Chondrocyte (in vitro differentiated cells): Measurements from ENCODE around the gene HTR6. TPM values are rescaled to one million over a fixed set of nuclear protein-coding genes. Genes with fewer than 3 reads are reported as not detected.

ENCODE experiments used
- DNase-seq: peaks from one replicate; pipeline ENCODE4 v3.0.0; 2021; ENCODE audit warnings: mixed read lengths, low spot score
- H3K27ac Mint-ChIP-seq: one replicate; pipeline ENCODE4 v1.8.0; 2021; ENCODE audit warnings: mild to moderate bottlenecking, moderate library complexity, mixed read lengths; ENCODE audit not compliant: unreplicated experiment
- H3K27me3 Mint-ChIP-seq: 2 replicates; pipeline ENCODE4 v1.8.0; 2021; ENCODE audit warnings: low read depth, mixed read lengths
- H3K36me3 Mint-ChIP-seq: 2 replicates; pipeline ENCODE4 v1.8.0; 2021; ENCODE audit warnings: low read depth, mixed read lengths
- H3K4me1 Mint-ChIP-seq: 2 replicates; pipeline ENCODE4 v1.8.0; 2021; ENCODE audit warnings: low read depth, mild to moderate bottlenecking, mixed read lengths
- H3K4me3 Mint-ChIP-seq: one replicate; pipeline ENCODE4 v1.8.0; 2021; ENCODE audit warnings: mild to moderate bottlenecking, moderate library complexity, mixed read lengths; ENCODE audit not compliant: unreplicated experiment
- H3K9me3 Mint-ChIP-seq: 2 replicates; pipeline ENCODE4 v1.8.0; 2021; ENCODE audit warnings: low read depth, mixed read lengths
- total RNA-seq: library from RNA; stranded (reverse); gene quantifications from 3 replicates; pipeline ENCODE4 v1.2.1, GENCODE V29; 2021
- TF ChIP-seq, protein P1 (sequence below): fragments of 200-600 bp; sonication (generic); IDR thresholded peaks from 2 replicates; pipeline ENCODE4 v1.5.0; 2021; ENCODE audit warnings: antibody characterized with exemption, mild to moderate bottlenecking, moderate library complexity

Gene HTR6
- total RNA-seq, 1 donor from 2014 or later = not detected

DNA sequence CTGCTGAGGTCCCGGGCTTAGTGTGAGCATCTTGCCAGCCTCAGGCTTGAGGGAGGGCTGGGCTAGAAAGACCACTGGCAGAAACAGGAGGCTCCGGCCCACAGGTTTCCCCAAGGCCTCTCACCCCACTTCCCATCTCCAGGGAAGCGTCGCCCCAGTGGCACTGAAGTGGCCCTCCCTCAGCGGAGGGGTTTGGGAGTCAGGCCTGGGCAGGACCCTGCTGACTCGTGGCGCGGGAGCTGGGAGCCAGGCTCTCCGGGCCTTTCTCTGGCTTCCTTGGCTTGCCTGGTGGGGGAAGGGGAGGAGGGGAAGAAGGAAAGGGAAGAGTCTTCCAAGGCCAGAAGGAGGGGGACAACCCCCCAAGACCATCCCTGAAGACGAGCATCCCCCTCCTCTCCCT, 7.2 kb upstream of the HTR6 start:
- no peak overlapping the region for H3K4me3 Mint-ChIP-seq
- no peak overlapping the region for H3K27ac Mint-ChIP-seq
- no peaks in the 10 kb centered on the region for H3K9me3 Mint-ChIP-seq
- peaks cover 2% of the 10 kb centered on the region for H3K27me3 Mint-ChIP-seq
- no peak for DNase-seq
- peaks cover 27% of the 10 kb centered on the region for H3K4me1 Mint-ChIP-seq
- peaks cover 4% of the 10 kb centered on the region for H3K36me3 Mint-ChIP-seq
- TF ChIP-seq, protein P1, sequence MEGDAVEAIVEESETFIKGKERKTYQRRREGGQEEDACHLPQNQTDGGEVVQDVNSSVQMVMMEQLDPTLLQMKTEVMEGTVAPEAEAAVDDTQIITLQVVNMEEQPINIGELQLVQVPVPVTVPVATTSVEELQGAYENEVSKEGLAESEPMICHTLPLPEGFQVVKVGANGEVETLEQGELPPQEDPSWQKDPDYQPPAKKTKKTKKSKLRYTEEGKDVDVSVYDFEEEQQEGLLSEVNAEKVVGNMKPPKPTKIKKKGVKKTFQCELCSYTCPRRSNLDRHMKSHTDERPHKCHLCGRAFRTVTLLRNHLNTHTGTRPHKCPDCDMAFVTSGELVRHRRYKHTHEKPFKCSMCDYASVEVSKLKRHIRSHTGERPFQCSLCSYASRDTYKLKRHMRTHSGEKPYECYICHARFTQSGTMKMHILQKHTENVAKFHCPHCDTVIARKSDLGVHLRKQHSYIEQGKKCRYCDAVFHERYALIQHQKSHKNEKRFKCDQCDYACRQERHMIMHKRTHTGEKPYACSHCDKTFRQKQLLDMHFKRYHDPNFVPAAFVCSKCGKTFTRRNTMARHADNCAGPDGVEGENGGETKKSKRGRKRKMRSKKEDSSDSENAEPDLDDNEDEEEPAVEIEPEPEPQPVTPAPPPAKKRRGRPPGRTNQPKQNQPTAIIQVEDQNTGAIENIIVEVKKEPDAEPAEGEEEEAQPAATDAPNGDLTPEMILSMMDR = no peak

GRCh38 chr1:19658186-19658585, 6.5 kb upstream of the HTR6 start:
- no peak overlapping the region for H3K27ac Mint-ChIP-seq
- TF ChIP-seq, protein P1 = no peak
- DNase-seq = no peak
- H3K9me3 Mint-ChIP-seq = no peaks in the 10 kb centered on the region
- peaks cover 6% of the 10 kb centered on the region for H3K27me3 Mint-ChIP-seq
- no peak overlapping the region for H3K4me3 Mint-ChIP-seq
- H3K4me1 Mint-ChIP-seq = peaks cover 27% of the 10 kb centered on the region
- H3K36me3 Mint-ChIP-seq = peaks cover 4% of the 10 kb centered on the region

DNA sequence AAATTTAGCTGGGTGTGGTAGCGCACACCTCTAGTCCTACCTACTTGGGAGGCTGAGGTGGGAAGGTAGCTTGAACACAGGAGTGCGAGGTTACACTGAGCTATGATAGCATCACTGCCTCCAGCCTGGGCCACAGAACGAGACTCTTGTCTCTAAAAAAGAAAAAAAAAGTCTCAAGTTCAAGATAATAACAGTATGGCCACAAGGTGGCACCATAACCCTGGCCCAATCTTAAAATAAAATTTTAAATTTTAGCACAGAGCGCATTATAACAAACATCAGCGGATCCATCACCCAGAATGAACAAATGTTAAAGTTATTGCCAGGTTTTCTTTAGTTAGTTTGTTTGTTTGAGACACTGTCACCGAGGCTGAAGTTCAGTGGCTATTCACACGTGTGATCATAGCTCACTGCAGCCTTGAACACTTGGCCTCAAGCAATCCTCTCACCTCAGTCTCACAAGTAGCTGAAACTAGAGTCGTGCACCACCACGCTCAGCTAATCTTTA, 2.9 kb upstream of the HTR6 start:
- H3K27ac Mint-ChIP-seq = peak overlapping the region; percentile 51
- no peak overlapping the region for H3K4me3 Mint-ChIP-seq
- no peaks in the 10 kb centered on the region for H3K36me3 Mint-ChIP-seq
- H3K4me1 Mint-ChIP-seq = peaks cover 15% of the 10 kb centered on the region
- H3K9me3 Mint-ChIP-seq = no peaks in the 10 kb centered on the region
- TF ChIP-seq, protein P1 = peak; percentile 92
- no peak for DNase-seq
- H3K27me3 Mint-ChIP-seq = peaks cover 24% of the 10 kb centered on the region

DNA sequence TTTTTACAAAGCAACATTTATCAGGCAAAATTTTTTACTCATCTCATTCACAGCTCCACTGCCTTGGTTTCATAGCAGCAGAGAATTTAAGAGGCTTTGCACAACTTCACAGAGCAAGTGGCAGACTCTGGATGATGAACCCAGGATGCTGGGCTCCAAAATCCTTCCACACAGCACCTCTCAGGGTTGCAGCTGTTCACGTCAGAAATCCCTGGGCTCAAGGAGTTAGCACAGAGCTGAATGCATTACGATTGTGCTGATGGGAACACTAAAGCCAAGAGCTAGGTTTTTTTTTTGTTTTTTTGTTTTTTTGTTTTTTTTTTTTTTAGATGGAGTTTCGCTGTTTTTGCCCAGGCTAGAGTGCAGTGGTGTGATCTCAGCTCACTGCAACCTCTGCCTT, 2.4 kb upstream of the HTR6 start:
- H3K27me3 Mint-ChIP-seq = peaks cover 28% of the 10 kb centered on the region
- no peak for DNase-seq
- H3K27ac Mint-ChIP-seq = no peak overlapping the region
- TF ChIP-seq, protein P1 = no peak
- H3K4me1 Mint-ChIP-seq = peaks cover 15% of the 10 kb centered on the region
- no peaks in the 10 kb centered on the region for H3K9me3 Mint-ChIP-seq
- no peaks in the 10 kb centered on the region for H3K36me3 Mint-ChIP-seq
- no peak overlapping the region for H3K4me3 Mint-ChIP-seq

- Mint-ChIP-seq H3K4me1 (peaks cover 6% of the 10 kb centered on the region), H3K9me3 (no peaks in the 10 kb centered on the region), H3K27ac (no peak overlapping the region), H3K4me3 (peak overlapping the region; percentile 54), H3K36me3 (no peaks in the 10 kb centered on the region), H3K27me3 (peaks cover 47% of the 10 kb centered on the region)
- TF ChIP-seq, protein P1 = no peak
- DNase-seq = no peak
Measured at GRCh38 chr1:19665186-19665495, 466 bp downstream of the HTR6 start.
